GM18498 (cell line): ENCODE measurements around the gene OVOL2.
A peak's percentile ranks its signal among the peaks of the same experiment; 100 is the strongest.

Experiments
- ATAC-seq: cut with Tn5 transposase; IDR thresholded peaks from one replicate; pipeline ENCODE4 v1.9.1; 2021; ENCODE audit warnings: mild to moderate bottlenecking, moderate library complexity; ENCODE audit not compliant: unreplicated experiment

OVOL2 gene

GRCh38 chr20:18018100-18018499 lies 39.6 kb downstream of the OVOL2 start:
- ATAC-seq, result no peak

DNA sequence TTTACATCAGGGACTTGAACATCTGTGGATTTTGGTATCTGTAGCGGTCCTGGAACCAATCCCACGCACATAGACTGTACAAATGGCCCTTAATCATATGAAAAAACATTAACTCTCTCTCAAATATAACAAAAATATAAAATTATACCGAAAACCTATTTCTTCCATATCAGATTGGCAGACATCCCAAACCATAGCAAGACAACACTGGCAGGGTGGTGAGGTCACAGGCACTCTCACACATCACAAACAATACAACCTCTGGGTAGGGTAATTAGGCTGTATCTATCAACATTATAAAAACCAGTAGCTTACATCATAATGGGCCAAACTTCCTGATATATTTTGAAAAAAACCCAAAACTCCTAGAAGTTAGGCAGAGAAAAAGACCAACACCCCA lies 40.9 kb downstream of the OVOL2 start:
- ATAC-seq, result no peak

- no peak for ATAC-seq
These were observed 43.3 kb downstream of the OVOL2 start for GRCh38 chr20:18014411-18014810.

DNA sequence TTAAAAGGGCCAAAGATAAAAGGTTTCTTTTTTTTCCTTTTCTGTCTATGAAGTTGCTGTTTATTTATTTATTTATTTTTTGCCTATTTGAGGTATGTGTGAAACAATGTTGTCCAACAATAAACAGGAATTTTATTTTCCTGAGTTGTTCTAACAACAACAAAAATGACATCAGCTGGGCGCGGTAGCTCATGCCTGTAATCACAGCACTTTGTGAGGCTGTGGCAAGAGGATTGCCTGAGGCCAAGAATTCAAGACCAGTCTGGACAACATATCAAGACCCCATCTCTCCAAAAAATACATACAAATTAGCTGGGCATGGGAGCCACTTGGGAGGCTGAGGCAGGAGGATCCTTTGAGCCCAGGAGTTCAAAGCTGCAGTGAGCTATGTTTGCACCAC lies 44.8 kb downstream of the OVOL2 start:
- no peak for ATAC-seq

GRCh38 chr20:18011951-18012645 lies 45.6 kb downstream of the OVOL2 start:
- ATAC-seq, result no peak

DNA sequence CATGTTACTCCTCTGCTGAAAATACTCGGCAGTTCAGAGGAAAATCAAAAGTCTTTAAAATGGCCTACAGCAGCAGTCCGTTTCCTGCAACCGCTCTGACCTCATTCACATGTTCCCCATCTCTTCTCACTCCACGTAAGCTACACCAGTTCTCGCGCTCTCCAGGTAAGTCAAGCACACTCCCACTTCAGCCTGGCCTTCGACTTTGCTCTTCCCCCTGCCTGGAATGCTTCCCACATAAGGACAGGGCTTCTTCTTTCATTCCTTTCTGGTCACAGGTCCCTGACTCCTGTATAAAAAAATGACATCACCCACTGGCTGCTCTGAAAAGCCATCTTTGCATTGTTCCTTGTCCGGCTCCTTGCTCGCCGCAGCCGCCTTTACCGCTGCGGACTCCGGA lies 46.2 kb downstream of the OVOL2 start:
- ATAC-seq, result no peak

- ATAC-seq, result no peak
These were observed 48.6 kb downstream of the OVOL2 start for GRCh38 chr20:18009116-18009515.

GRCh38 chr20:18007534-18008292 lies 50.0 kb downstream of the OVOL2 start:
- no peak for ATAC-seq

- no peak for ATAC-seq
These were observed 51.0 kb downstream of the OVOL2 start for GRCh38 chr20:18006684-18007083.

DNA sequence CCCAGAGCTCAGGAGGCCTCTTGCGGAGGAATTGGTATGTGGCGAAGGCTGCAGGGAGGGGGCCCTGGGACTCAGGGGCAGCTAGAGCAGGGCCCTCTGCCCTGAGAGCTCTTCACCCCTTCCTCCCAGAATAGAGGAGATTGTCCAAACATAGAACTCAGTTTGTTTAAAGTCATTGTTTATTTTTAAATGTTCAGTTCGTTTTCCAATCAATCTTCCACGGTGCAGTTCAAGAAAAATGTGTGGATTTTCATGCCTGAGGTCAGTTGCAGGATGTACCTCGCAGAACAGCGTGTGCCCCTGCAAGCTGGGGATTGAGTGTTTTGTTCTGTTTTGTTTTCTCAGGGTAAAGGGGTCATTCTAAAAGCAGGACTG lies 51.7 kb downstream of the OVOL2 start:
- no peak for ATAC-seq

GRCh38 chr20:18005170-18005989 lies 52.3 kb downstream of the OVOL2 start:
- ATAC-seq, result peak; percentile 96

DNA sequence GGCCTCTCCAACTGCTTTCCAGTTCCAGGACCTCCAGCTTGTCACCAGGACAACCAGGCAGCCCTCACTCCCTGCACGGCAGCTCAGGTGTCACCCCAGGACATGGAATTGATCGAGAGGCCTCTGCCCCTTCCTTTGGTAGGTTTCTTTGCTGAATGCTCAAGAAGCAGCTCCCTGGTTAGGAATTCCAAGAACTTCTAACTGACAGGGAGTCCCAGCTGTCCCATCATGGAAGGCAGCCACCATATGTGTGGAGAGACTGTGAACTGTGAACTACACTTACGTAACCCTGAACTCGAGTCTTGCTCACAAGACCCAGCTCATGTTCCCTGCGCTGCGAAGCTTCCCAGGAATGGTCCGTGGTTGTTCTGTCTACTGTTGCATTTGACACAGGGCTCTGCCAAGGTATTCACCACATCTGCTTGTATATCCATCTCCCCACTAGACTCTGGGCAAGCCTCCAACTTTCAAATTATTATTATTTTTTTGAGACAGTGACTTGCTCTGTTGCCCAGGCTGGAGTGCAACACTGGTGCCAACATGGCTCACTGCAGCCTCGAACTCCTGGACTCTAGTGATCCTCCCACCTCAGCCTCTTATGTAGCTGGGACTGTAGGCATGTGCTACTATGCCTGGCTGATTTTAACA lies 53.2 kb downstream of the OVOL2 start:
- no peak for ATAC-seq

DNA sequence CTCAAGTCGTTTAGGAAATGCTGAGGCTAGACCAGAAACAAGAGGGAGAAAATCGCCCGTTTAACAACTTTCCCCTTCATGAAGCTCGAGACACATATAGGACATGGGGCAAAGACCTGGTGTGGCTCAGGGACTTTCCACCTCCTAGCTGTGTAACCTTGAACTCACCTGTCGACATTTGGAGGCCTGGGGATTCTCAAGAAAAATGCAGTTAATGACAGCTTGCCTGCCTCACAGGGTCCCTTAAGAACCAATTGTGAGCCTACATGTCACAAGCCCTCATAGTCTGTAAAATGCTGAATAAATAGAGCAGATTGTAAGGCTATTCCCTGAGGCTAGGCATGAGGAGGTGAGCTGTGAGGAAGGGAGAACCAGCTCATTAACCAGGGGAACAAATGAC lies 53.8 kb downstream of the OVOL2 start:
- peak; percentile 40 for ATAC-seq

GRCh38 chr20:18001131-18001921 lies 56.4 kb downstream of the OVOL2 start:
- ATAC-seq, result no peak

- ATAC-seq, result no peak
These were observed 58.1 kb downstream of the OVOL2 start for GRCh38 chr20:17999566-17999965.

DNA sequence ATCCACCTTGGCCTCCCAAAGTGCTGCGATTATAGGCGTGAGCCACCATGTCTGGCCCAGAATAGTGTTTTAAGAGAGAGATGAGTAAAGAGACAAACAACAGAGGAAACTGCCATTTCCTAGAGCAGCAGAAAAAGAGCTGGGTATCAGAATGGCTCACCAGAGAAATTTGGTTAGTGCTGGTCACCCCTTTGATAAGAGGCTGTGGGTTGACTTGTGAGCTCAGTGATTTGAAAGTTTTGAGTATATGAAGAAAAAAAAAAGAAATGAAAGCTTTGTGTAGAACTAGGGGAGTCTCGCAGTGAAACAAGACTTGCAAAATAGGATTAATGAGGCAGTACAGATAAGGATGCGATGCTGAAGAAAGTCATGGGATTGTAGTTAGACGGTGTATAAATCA lies 59.3 kb downstream of the OVOL2 start:
- no peak for ATAC-seq

DNA sequence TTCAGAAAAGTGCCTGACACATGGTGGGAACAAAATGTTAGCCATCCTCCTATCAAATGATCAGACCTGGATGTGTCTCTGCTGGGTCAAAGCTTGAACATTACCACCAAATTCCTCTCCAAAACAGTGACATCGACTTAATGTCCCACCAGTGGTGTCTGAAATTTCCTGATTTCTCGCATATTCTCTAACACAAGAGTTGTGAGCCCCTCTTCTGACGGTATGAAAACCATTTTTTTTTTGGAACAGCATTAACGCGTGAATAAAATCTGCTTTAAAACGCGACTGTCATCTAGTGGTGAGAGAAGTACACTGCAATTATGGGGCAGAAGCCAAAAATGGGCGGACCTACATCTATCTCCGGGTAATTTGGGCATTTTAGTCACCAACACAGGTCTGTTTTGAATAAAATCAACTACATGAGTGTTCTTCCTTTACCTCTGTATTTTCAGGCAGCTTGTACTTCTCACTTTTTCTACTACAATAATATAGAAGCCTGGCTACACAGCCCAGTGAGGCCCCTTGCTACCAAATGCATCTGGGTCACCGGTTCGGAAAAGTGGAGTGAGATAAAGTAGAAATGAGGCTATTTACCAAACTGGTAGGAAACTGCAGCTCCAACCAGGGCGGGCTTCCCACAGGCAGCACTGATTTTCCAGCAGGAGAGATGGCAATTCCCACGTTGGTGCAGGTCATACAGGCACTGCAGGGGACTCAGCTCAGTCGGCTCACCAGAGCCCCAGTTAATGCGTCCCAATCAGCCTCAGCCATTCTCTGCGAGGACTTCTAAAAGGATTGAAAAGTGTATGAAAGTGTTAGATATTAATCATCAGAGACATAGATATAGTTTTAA lies 61.5 kb downstream of the OVOL2 start:
- no peak for ATAC-seq

DNA sequence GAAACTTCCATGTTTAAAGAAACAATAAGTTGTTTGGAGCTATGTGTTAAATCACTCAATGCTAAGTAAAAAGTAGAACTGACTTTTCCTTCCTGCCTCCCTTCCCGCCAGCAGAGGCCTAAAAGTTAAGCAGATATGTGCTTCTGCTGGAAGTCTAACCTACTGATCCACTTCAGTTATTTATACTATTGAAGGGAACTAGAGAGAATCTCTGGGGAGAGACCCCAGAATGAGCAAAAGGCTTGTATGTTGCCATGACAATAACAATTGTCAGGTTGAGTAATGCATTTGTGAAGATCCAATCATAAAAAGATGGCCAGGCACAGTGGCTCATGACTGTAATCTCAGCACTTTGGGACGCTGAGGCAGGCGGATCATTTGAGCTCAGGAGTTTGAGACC lies 64.2 kb downstream of the OVOL2 start:
- no peak for ATAC-seq

- no peak for ATAC-seq
These were observed 64.7 kb downstream of the OVOL2 start for GRCh38 chr20:17992847-17993513.
